GM19372 (cell line): ENCODE measurements around the gene TTLL3.

Experiments
- ATAC-seq: cut with Tn5 transposase; IDR thresholded peaks from one replicate; pipeline ENCODE4 v1.9.1; 2021; ENCODE audit warnings: mild to moderate bottlenecking, low read depth, moderate library complexity; ENCODE audit not compliant: unreplicated experiment

TTLL3 gene

DNA sequence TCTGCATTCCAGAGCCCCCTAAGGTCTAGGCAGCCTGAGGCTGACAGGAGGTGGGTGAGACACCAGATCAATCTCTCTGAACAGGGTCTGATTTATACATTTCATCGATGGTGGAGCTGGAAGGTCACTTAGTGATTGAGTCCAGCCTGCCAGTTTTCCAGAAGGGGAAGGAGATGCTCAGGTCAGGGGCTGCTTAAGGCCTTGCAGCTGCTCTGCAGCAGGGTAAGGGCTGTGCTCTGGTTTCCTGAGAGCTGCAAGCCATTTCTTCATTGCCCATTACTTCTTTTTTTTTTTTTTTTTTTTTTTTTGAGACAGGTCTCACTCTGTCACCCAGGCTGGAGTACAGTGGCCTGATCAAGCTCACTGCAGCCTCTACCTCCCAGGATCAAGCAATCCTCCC is 28.5 kb upstream of the TTLL3 start:
- no peak for ATAC-seq

DNA sequence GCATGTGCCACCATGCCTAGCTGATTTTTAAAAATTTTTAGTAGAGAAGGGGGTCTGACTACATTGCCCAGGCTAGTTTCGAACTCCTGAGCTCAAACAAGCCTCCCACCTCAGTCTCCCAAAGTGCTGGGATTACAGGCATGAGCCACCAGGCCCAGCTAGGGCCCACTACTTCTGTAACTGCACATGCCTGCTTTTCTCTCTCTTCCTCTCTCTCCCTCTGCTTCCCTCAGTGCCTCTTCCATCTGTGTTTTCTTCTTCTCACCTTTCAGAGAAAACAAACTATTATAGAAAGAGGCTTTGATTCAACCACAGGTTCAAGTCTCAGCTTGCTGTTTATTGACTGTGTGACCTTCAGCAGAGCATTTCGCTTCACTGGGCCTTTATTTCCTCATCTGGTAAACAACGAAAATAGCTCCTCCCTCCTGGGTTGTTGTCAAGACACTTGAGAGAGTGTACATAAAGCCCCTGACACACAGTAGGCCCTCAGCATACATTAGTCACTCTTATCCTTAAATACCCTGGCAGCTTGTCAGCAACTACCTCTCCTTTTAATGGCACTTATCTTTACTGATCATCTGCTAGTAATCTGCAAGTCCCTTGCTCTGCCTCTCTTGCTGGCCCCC is 28.0 kb upstream of the TTLL3 start:
- no peak for ATAC-seq

DNA sequence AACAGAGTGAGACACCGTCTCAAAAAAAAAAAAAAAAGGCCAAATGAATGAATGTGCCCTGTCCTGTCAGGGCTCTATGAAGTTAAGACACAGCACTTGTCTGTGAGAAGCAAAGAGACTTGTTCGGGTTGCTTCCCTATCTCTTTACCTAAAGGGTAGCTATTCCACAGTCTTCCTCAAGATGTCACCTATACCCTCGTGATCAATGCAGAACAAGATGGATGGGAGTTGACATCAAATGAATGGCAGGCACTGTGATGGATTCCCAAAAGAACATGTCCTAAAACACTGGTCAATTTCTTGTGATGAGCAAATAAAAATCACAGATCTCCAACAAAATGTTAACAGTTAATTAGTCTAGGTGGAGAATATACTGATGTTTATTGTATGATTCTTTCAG is 27.3 kb upstream of the TTLL3 start:
- no peak for ATAC-seq

DNA sequence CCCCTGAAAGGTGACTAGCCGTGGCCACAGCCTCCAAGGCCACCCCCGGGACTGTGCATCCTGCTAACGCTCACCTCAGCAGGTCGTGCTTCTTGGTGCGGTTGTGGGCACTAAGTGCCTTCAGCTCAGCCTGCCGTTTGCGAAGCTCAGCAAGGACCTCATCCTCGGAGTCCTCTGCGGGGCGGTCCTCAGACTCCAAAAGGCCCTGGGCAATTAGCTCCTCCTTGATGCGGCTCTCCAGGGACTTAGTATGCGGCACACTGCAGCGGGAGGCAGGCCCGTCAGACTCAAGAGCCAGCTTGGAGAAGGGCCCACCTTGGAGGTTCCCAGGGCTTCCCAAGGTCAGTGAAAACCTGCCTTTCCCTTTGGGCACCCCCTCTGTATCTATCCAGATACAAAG is 26.1 kb upstream of the TTLL3 start:
- ATAC-seq, result no peak

DNA sequence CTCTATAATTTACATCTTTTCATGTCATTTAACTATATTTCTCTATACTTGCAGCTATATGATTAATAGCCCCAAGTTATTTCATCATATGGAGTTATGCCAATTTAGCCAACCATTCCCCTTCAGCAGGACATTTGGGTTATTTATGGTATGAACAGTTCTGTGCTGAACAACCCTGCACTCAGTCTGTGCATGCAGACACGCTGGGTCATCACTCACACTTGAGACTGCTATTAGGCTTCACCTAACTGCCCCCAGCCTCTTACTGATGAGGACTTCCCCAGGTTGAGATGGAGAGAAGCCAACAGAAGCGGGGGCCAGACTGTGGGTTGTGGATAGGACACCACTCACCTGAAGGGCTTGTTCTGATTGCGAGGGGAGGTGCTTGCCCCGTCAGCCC is 25.1 kb upstream of the TTLL3 start:
- ATAC-seq, result no peak

DNA sequence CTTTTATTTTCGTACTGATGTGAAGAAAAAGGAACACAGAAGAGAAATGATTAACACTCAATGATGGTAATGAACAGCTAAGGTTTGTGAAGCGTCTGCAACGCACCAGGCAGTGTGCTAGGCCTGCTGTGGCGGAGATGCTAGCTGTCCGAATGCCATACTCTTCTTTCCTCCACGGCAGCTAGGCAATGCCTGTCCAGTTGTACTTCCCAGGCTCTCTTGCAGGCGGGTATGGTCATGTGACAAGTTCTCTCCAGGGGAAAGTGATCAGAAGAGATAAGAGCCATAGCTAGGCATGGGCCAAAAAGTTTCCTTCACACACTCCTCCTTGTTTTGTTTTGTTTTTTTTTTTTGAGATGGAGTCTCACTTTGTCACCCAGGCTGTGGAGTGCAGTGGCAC is 24.5 kb upstream of the TTLL3 start:
- ATAC-seq, result no peak

DNA sequence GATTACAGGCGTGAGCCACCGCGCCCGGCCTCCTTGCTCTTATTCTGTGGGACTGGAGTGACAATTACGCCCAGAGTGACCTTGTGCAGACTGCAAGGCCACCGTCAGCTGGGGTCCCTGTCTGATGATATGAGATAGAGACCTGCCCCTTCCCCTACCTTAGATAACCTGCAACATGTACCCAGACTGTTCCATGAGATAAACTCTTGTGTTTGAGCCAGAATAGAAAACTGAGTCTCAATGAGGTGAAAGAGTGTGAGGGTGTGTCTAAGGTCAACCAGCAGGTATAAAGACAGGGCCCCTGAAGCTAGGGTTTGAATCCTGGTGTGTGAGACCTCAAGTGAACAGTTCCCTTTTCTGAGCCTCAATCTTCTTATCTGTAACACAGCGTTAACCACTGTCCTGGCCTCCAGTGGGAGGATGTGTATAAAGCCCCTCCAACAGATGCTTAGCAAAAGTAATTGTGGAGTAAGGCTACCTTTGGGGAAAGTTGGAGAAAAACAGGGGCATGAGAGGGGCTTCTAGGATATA is 23.8 kb upstream of the TTLL3 start:
- ATAC-seq, result no peak

DNA sequence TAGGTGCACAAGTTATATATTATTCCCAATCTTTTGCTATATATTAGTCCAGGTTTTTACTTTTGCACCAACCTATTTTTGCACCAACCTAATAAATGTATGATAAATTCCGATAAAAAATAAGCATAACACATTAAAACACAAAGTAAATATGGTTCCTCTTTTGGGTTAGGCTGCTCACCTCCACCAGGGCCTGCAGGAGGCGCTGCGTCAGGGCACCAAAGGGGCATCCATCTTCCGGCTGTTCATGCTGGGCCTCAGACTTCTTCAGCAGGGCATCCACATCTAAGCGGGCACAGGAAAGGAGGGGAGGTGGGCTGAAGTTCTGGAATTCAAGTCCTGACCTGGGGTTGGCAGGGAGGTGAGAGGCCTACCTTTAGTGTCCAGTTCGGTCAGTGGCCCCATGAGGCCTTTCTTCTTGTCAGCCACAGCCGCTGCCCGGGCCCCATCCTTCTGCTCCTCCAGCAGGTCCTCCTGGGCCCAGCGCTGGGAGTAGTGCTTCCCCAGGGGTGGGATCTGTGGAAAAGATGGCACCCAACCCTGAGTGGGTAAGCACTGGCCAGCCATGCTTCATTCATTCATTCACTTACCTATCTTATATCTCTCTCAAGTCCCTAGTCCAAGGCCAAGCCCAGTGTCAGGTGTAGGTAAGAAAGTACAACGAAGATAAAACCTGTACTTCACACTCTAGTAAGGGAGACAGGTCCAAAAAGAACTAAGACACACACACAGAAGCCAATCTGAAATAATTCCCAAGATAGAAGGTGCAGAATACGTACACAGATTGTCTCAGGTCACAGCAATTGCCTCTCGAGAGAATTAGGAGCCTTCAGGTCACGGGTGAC is 23.0 kb upstream of the TTLL3 start:
- ATAC-seq, result no peak

DNA sequence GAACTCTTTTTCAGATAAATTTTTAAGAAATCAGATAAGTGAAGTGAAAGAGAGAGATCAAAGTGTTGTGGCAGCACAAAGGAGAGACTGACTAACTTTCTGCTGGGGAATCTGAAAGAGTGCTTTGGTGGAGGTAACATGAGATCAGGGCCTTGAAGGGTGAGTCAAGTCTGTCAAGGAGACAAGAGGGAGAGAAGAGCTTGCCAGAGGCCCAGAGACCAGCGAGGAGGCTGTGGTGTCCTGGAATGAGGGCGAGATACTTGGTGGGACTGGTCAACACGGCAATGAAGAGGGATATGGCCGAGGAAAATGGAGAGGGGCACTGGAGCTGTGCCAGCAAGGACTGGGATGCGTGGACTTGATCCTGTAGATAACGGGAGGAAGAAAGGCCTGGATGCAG is 22.3 kb upstream of the TTLL3 start:
- ATAC-seq, result no peak

DNA sequence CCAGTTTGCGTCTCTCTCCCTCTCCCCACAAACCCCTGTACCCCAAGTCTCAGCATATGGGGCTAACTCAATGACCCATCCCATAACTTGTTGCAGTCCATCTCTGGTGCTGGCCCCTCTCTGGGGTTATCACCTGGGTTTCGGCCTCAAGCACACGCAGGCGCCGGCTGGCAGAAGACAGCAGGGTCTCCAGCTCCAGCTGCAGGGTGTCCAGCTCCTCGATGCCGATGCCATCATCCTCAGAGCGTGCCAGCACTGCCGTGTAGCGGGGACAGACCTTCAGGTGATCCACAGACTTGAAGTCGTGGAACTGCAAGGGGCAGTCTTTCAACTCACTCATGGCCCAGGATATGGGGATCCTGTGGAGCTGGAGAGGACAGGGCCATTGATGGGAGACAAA is 18.9 kb upstream of the TTLL3 start:
- no peak for ATAC-seq

DNA sequence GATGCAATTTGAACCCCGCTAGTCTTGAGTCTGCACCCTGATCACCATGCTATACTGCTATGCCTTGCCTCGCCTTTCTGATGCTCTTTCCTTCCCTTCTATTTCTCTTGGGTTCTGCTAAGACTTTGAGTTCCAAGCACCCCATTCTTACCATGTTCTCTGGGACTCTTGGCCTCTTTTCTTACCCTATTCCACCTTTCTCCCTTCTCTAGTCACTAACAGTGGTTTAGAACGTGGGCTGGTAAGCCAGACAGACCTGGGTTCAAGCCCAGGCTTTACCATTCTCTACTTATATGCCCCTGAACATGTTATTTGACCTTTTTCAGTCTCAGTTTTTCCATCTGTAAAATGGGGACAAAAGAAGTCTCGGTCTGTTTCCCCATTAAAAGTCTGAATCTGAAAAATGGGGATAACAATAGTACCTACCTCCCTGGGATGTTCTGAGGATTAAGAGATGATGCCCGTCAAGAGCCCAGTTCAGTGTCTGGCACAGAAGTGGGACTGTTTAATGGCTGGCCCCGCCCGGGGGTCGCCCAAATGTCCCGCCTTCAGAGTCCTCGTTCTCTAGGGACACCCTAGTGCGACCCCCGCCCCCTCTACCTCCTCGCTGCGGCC is 18.2 kb upstream of the TTLL3 start:
- no peak for ATAC-seq

DNA sequence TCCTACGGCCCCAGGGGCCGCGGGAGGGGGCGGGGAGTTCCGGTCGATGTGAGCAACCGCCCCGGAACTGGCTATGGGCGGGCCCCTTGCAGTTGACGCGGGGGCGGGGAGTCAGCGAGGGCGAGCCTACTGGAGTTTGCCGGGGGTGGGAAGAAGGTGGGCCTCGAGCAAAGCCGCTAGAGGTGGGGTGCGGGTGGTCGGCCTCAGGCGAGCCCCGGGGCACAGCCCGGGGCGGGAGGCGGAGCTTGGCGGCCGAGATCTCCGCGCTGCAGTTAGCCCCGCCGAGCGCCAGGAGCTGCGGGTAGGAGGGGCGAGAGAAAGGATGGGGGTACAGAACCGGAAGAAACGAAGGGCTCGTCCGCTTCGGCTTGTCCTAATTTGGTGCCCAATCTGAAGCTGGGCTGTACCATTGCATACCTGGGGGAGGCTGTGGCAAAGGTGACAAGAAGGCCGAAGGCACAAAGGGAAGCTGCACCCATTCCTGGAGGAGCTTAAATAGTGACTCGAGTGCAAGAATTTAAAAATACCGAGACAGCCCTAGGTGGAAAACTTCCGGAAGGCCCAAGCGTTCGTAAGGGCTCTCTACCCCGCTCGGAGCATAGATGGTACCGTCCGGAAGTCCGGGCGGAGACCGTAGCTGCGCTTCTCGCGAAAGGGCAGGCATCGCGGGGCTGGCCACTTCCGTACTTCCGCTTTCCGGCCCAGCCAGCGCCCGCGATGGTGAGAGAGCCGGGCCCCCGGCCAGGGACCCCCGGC is 17.5 kb upstream of the TTLL3 start, which contains the start of the genes ARPC4 and TADA3:
Gene ARPC4 (plus strand): TSS at position 678 of the 756 bp plus-strand sequence. CDS start 40 bp downstream, at position 718.
Gene TADA3 (minus strand): TSS at position 69 of the 756 bp plus-strand sequence. CDS start 1,007 bp downstream, outside the sequence.
- peak; percentile 80 for ATAC-seq

DNA sequence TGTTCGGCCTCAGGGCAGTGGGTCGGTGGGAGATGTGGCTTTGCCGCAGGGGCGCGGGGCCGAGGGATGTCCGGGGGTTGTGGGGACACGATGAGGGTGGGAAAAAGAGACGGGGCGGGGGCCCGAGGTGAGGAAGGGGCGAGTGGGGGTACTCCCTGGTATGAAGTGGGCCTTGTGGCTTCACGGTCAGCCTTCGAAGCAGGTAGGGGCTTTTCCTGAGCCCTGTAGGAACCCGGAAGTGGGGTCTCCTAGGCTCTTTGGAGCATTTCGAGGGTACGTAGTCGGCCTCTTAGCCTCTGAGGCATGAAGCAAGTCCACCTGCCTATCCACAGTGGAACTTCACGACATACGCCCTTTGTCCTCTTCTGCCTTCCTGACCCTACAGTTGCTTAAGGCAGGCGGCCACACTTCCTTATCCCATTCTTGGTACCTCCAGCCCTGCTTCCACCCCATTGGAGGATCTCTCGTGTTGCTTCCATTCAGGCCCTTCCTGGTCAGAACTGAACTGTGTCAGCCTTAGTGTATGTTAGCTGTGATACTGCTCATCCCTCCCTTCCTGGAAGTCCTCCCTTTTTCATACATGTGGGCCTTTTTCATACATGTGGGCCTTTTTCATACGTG is 16.8 kb upstream of the TTLL3 start:
- ATAC-seq, result no peak

DNA sequence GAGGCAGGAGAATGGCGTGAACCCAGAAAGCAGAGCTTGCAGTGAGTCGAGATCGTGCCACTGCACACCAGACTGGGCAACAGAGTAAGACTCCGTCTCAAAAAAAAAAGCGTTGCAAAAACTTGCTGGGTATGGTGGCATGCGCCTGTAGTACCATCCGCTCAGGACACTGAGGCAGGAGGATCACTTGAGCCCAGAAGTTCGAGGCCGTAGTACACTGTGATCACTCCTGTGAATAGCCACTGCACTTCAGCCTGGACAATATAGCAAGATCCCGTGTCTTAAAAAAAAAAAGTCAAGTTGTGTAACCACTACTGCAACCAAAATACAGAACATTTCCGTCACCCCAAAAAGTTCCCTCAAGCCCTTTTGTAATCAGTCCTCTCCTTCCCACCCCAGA is 15.7 kb upstream of the TTLL3 start:
- no peak for ATAC-seq

DNA sequence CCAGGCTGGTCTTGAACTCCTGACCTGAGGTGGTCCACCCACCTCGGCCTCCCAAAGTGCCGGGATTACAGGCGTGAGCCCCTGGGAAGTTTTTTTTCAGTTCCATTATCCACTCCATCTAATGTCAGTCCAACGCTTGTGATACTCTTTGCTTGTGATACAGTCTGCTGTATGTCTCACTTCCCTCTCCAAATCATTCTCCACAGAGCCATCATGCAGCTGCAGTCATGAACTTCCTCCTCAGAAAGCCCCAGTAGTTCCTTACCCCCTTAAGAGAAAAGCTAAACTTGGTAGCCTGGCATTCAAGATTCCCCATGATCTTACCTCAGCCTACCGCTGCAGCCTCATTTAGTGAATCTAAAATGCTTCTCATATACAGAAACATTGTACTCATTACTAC is 14.9 kb upstream of the TTLL3 start:
- ATAC-seq, result no peak

DNA sequence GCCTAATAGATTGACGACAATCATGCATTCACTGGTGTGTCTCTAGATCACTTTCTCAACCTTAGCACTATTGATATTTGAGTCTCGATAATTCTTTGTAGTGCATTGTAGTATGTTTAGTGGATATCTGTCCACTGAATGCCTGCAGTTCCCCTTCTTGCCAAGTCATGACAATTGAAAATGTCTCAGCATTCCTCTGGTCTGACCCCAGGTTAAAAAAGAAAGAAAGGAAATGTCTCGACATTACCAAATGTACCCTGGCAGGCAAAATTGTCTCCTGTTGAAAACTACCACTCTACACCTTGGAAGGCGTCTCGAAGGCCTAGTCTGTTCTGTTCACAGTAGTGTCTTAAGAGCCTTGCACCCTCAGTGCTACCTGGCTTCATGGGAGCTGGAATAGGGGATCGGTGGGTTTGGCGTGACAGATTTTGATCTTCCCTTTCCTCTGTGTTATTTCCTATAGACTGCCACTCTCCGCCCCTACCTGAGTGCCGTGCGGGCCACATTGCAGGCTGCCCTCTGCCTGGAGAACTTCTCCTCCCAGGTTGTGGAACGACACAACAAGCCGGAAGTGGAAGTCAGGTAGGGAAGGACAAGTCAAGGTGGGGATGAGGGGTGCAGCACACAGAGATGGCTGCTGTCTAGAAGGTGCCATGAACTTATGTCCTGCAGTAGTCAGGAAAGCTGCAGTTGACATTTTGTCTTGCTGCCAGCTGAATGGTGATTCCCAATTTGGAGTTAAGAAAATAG is 12.7 kb upstream of the TTLL3 start:
- ATAC-seq, result no peak

DNA sequence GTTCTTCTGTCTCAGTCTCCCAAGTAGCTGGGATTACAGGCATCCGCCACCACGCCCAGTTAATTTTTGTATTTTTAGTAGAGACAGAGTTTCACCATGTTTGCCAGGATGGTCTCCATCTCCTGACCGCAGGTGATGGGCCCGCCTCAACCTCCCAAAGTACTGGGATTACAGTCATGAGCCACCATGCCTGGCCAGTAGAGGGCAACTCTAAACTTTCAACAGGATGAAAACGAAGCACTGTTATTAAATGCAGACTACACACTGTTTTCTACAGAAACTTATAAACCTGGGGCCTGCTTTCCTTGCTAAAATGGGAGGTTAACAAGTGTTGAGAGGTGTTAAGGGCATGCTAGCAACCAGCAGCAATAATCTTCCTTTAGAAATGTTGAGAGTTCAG is 9.5 kb upstream of the TTLL3 start:
- ATAC-seq, result no peak

DNA sequence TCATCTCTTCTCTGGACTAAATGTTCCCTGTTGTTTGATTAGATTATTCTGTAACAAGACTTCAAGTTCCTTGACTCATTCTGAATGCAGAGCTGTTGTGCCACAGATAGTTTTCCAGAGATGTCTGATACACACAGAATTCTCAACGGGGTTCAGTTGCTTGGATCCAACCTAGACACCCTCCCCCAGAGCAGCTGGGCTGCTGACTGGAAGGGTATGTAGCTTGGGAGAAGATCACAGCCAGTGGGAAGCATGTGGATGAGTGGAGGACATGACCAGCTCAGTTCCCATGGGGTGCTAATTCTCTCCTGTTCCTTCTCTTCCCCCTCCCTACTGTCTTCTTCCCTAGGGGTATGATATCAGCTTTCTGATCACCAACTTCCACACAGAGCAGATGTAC is 6.6 kb upstream of the TTLL3 start:
- no peak for ATAC-seq

DNA sequence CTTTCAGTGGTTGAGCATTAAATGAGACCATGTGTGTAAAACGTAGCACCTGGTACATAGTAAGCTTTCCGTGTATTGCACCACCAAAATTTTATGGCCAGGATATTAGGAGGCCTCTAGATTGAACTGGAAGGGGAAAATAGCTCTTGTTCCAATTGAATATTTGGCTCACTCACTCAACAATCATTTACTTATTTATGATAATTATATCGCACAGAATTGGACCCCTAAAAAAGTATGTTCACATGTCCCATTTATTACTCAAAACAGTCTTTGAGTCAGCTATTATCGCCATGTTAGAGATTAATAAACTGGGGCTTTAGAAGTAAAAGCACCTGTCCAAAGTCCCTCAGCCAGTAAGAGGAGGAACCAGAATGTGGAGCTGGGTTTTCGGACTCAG is 5.1 kb upstream of the TTLL3 start:
- no peak for ATAC-seq
